ACC112 (cell line): Measurements from ENCODE around the gene RBM12.
A peak's percentile ranks its signal among the peaks of the same experiment; 100 is the strongest.

ENCODE experiments used
- H2AFZ ChIP-seq: fragments of 200-600 bp; sonication (generic); one replicate; pipeline ENCODE4 v1.6.0; 2017; ENCODE audit warnings: antibody characterized with exemption, low read length; ENCODE audit not compliant: unreplicated experiment
- H3K27ac ChIP-seq: fragments of 200-600 bp; sonication (generic); 2 replicates; pipeline ENCODE4 v1.5.1; 2014; ENCODE audit warnings: low read depth, mild to moderate bottlenecking, antibody characterized with exemption, low read length, moderate library complexity
- H3K27me3 ChIP-seq: fragments of 200-600 bp; sonication (generic); 2 replicates; pipeline ENCODE4 v1.6.1; 2014; ENCODE audit warnings: mild to moderate bottlenecking, antibody characterized with exemption, low read length, moderate library complexity, mixed read lengths; ENCODE audit not compliant: insufficient read depth
- H3K36me3 ChIP-seq: fragments of 200-600 bp; sonication (generic); 2 replicates; pipeline ENCODE4 v1.6.1; 2016; ENCODE audit warnings: mild to moderate bottlenecking, antibody characterized with exemption, low read length, moderate library complexity, mixed read lengths; ENCODE audit not compliant: insufficient read depth
- H3K4me1 ChIP-seq: fragments of 200-600 bp; sonication (generic); one replicate; pipeline ENCODE4 v1.6.1; 2016; ENCODE audit warnings: low read length, mixed read lengths; ENCODE audit not compliant: insufficient read depth, unreplicated experiment, control insufficient read depth
- H3K4me3 ChIP-seq: fragments of 200-600 bp; sonication (generic); 2 replicates; pipeline ENCODE4 v1.5.1; 2014; ENCODE audit warnings: mild to moderate bottlenecking, low read depth, low read length
- H3K79me2 ChIP-seq: fragments of 200-600 bp; sonication (generic); one replicate; pipeline ENCODE4 v1.6.0; 2016; ENCODE audit warnings: low read length; ENCODE audit not compliant: control insufficient read depth, unreplicated experiment, insufficient read depth

Gene RBM12

GRCh38 chr20:35665949-35666288 lies 1.2 kb upstream of the RBM12 start:
- no peak overlapping the region for H3K4me3 ChIP-seq
- H3K27ac ChIP-seq, result no peak overlapping the region
- H3K79me2 ChIP-seq, result peaks cover 40% of the 10 kb centered on the region
- H3K36me3 ChIP-seq, result peaks cover 17% of the 10 kb centered on the region
- H3K4me1 ChIP-seq, result peaks cover 19% of the 10 kb centered on the region
- no peaks in the 10 kb centered on the region for H3K27me3 ChIP-seq
- no peak overlapping the region for H2AFZ ChIP-seq

GRCh38 chr20:35663516-35664465 lies 909 bp downstream of the RBM12 start:
- Histone ChIP-seq H3K79me2 (peaks cover 61% of the 10 kb centered on the region), H2AFZ (peak overlapping the region; percentile 17), H3K27ac (peak overlapping the region; percentile 79), H3K4me1 (peaks cover 34% of the 10 kb centered on the region), H3K27me3 (no peaks in the 10 kb centered on the region), H3K36me3 (peaks cover 5% of the 10 kb centered on the region), H3K4me3 (peak overlapping the region; percentile 88)

GRCh38 chr20:35662551-35662950 lies 2.1 kb downstream of the RBM12 start:
- Histone ChIP-seq H3K27me3 (no peaks in the 10 kb centered on the region), H3K4me3 (peak overlapping the region; percentile 88), H3K27ac (no peak overlapping the region)

GRCh38 chr20:35661908-35662307 lies 2.8 kb downstream of the RBM12 start:
- no peaks in the 10 kb centered on the region for H3K27me3 ChIP-seq
- H3K79me2 ChIP-seq, result peaks cover 79% of the 10 kb centered on the region
- no peaks in the 10 kb centered on the region for H3K36me3 ChIP-seq
- peaks cover 39% of the 10 kb centered on the region for H3K4me1 ChIP-seq
- no peak overlapping the region for H3K27ac ChIP-seq
- no peak overlapping the region for H2AFZ ChIP-seq
- H3K4me3 ChIP-seq, result peak overlapping the region; percentile 88

More at GRCh38 chr20:35662551-35662950, 2.1 kb downstream of the RBM12 start:
- Histone ChIP-seq H3K4me1 (peaks cover 36% of the 10 kb centered on the region), H3K36me3 (no peaks in the 10 kb centered on the region), H2AFZ (no peak overlapping the region), H3K79me2 (peaks cover 72% of the 10 kb centered on the region)

GRCh38 chr20:35661053-35661452 lies 3.6 kb downstream of the RBM12 start:
- Histone ChIP-seq H2AFZ (no peak overlapping the region), H3K4me3 (peak overlapping the region; percentile 88), H3K27ac (no peak overlapping the region), H3K79me2 (peaks cover 87% of the 10 kb centered on the region), H3K4me1 (peaks cover 39% of the 10 kb centered on the region), H3K27me3 (no peaks in the 10 kb centered on the region), H3K36me3 (peaks cover 3% of the 10 kb centered on the region; the same call in 1 of the 2 replicates)

- peak overlapping the region; percentile 88 for H3K4me3 ChIP-seq
- no peak overlapping the region for H2AFZ ChIP-seq
- peaks cover 95% of the 10 kb centered on the region for H3K79me2 ChIP-seq
- no peaks in the 10 kb centered on the region for H3K27me3 ChIP-seq
- no peak overlapping the region for H3K27ac ChIP-seq
- peaks cover 4% of the 10 kb centered on the region for H3K36me3 ChIP-seq
- peaks cover 39% of the 10 kb centered on the region for H3K4me1 ChIP-seq
Measured at GRCh38 chr20:35660122-35660937, 4.4 kb downstream of the RBM12 start.

- H3K4me3 ChIP-seq, result no peak overlapping the region
- H3K4me1 ChIP-seq, result peaks cover 34% of the 10 kb centered on the region
- no peaks in the 10 kb centered on the region for H3K27me3 ChIP-seq
- H2AFZ ChIP-seq, result no peak overlapping the region
- H3K27ac ChIP-seq, result no peak overlapping the region
- H3K79me2 ChIP-seq, result peaks cover 99% of the 10 kb centered on the region
- H3K36me3 ChIP-seq, result peaks cover 26% of the 10 kb centered on the region
Measured at GRCh38 chr20:35657271-35657670, 7.4 kb downstream of the RBM12 start.

GRCh38 chr20:35654415-35654814 lies 10.3 kb downstream of the RBM12 start:
- Histone ChIP-seq H2AFZ (no peak overlapping the region), H3K4me3 (no peak overlapping the region), H3K4me1 (peaks cover 11% of the 10 kb centered on the region), H3K27ac (no peak overlapping the region), H3K27me3 (no peaks in the 10 kb centered on the region), H3K79me2 (peaks cover 97% of the 10 kb centered on the region), H3K36me3 (peaks cover 30% of the 10 kb centered on the region)

GRCh38 chr20:35653893-35654292 lies 10.8 kb downstream of the RBM12 start:
- Histone ChIP-seq H3K36me3 (peaks cover 30% of the 10 kb centered on the region), H3K4me3 (no peak overlapping the region), H2AFZ (no peak overlapping the region), H3K79me2 (peaks cover 97% of the 10 kb centered on the region), H3K27ac (no peak overlapping the region), H3K27me3 (no peaks in the 10 kb centered on the region), H3K4me1 (peaks cover 8% of the 10 kb centered on the region)

- Histone ChIP-seq H3K4me1 (peaks cover 8% of the 10 kb centered on the region), H3K27ac (no peak overlapping the region), H3K36me3 (peaks cover 30% of the 10 kb centered on the region)
Measured at GRCh38 chr20:35653430-35653734, 11.3 kb downstream of the RBM12 start.

More at GRCh38 chr20:35653430-35653734, 11.3 kb downstream of the RBM12 start:
- Histone ChIP-seq H3K79me2 (peaks cover 97% of the 10 kb centered on the region), H2AFZ (no peak overlapping the region), H3K4me3 (no peak overlapping the region), H3K27me3 (no peaks in the 10 kb centered on the region)
